GM18867 (cell line): ENCODE results near the gene JAKMIP1.

ENCODE experiments used
- ATAC-seq: cut with Tn5 transposase; IDR thresholded peaks from one replicate; pipeline ENCODE4 v1.9.1; 2021; ENCODE audit warnings: mild to moderate bottlenecking, moderate library complexity; ENCODE audit not compliant: unreplicated experiment

Gene JAKMIP1

DNA sequence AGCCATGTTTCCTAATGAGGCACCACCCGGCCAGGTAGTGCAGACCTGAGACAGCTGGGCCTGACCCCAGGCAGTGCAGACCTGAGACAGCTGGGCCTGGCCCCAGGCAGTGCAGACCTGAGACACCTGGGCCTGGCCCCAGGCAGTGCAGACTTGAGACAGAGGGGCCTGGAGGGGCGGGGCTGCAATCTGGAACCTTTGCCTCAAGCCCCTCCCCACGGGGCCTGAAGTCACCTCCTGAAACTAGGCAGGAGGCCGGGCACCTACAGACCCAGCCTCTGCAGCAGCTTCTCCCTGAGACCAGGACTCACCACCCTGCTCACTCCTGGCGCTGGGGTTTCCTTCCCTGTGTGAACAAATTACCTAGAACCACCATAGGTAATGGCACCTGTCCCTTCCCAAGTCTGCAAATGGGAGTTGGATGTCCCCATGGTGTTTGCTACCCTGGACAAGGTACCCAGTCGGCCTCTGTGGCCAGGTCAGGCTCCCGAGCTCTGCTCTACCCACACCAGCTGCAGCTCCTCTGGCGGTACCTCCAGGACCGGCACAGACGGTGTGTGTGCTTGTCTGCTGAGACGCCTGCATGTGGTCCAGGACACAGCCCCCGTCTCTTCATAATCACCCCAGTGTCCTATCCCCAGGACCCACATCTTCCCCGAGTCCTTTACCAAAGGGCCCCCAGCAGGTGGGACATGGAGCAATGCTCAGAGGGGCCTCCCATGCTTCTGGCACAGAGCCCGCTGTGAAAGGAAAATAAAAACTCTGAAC, 129.0 kb downstream of the JAKMIP1 start:
- ATAC-seq: no peak

DNA sequence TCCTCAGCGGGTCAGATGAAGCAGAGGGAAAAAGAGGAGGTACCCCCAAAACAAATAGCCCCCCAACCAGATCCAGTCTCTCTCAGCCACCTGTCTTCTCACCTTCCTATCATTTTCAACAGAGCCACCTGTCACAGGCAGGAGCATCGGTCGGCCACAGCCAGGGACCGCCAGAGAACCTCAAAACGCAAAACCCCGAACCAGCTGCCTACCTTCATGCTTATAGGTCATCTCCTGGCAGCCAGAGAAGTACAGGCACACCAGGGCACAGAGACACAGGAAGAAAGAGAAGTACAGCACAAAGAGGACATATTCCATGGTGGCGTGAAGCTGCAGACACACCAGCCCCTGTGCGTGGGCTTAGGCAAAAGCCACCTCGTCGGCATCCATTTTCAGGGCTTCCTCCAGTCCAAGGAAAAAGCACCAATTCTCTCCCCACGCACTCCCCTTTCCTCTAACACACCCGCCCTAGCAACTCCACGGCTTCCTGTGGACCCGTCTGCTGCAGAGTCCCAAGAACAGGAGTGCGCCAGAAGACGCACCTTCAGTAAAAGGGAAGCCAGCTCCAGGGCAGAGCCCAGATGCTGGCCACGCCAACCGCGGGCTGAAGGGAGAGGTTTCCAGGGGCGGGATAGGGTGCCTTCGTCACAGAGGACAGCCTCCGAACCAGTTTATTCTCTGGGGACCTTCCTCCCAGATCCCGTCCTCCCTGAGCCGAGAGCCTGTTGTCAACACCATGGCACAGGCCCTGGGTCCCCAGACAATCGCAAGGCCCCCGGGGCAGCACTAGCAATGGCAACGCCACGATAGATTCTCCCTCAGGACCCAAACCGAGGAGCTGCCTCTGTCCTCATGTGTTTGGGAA, 130.3 kb downstream of the JAKMIP1 start:
- ATAC-seq: no peak

- ATAC-seq: no peak
Measured at GRCh38 chr4:6068986-6069385, 131.4 kb downstream of the JAKMIP1 start.

DNA sequence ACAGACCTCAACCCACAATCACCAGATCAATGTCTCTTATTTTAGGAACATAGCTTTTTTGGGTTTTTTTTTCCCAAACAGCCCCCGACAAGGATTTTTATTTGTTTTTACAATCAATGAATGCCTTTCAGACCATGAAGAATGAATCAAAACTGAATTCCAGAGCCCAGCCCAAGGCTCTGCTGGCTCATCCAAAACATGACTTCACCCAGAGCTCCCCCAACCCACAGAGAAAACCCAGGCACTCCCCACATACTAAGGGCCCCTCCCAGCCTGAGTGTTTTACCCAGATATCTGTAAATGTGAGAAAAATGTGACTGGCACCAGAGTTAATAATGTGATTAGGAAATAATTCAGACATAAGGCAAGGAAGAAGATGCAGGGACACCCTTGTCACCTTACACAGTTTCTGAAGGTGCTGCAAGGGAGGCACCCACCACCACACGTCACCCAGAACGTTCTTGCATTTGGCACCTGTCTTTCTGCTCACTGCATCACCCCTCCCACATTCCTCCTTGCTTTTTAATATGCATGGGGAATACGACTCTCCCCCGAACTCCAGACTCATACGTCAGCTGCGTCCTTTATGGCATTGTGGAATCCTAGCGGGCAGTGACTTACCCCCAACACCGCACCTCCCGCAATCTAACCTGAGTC, 134.3 kb downstream of the JAKMIP1 start:
- no peak for ATAC-seq

- ATAC-seq: no peak
Measured at GRCh38 chr4:6065166-6065565, 135.2 kb downstream of the JAKMIP1 start.

DNA sequence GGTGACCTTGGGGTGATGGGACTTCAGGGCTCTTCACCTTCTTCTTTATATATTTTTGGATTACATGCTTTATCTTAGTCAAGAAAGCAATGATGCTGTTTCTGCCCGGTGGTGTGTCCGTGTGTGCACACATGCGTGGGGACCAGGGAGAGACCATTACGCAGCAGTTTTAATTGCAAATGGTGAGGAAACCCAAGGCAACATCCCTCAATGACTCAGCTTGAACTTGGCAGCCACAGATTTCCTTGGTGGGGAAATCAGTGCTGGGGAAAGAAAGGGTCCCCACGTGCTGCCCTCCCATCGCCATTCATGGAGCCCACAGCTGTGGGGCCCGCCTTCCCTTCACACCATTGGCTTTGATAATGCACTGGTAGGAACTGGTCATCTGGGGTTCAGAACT, 136.0 kb downstream of the JAKMIP1 start:
- ATAC-seq: no peak

- ATAC-seq: no peak
Measured at GRCh38 chr4:6063684-6064083, 136.7 kb downstream of the JAKMIP1 start.

- no peak for ATAC-seq
Measured at GRCh38 chr4:6062133-6062532, 138.2 kb downstream of the JAKMIP1 start.

DNA sequence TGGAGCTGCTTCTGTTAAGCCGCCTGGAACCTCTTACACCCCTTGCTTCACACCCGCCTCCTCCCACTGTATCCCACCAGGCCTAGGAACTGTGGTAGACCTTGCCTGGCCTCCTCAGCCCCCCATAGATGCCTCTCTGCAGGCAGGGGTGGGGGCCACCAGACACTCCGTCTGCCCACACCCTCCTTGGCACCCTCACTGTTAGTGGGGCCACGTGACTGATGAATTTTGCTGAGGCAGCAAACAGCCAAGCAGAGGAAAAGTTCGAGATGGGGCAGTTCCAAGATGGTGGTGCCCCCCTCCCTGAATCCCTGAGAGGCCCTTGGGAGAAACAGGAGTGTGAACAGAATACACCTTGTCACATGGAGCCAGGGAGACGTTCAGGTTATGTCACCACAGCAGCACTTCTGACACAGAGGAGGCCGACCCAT, 141.0 kb downstream of the JAKMIP1 start:
- ATAC-seq: no peak

GRCh38 chr4:6058531-6059374, 141.6 kb downstream of the JAKMIP1 start:
- ATAC-seq: no peak

- no peak for ATAC-seq
Measured at GRCh38 chr4:6056976-6057766, 143.2 kb downstream of the JAKMIP1 start.

GRCh38 chr4:6055436-6055835, 144.9 kb downstream of the JAKMIP1 start:
- no peak for ATAC-seq

GRCh38 chr4:6055030-6055429, 145.3 kb downstream of the JAKMIP1 start:
- ATAC-seq: no peak

DNA sequence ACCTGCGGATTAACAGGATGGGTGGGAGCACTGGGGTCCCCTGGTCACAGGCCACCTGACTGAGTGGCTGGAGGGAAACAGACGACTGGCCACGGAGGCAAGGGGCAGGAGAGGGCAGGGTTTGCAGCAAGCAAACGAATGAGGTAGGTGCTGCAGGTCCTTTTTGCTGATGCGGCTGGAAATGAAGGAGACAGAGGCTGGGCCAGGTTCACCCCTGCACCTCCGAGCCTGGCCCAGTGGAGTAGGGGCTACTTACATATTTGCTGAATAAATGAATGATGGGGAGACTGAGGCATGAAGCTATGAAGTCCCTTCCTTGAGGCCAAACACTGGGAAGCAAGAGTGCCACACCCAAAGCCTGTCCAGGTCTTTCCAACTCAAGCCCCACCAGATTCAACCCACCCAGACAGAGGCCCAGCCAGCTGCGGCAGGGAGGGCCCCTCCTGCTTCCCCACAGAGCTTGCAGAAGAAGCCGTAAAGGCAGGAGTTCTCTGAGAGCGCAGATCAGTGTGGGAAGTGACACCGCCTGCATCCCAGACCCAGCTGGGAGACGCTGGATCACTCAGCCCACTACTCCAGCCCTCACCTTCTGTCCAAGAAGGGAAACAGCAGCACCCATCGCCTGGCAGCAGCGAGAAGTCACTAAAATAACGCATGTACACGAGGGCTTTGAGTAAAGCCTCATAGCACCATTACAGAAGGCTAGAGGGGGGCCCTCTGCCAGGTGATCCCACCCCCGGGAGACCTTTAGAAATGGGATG, 146.0 kb downstream of the JAKMIP1 start:
- no peak for ATAC-seq

DNA sequence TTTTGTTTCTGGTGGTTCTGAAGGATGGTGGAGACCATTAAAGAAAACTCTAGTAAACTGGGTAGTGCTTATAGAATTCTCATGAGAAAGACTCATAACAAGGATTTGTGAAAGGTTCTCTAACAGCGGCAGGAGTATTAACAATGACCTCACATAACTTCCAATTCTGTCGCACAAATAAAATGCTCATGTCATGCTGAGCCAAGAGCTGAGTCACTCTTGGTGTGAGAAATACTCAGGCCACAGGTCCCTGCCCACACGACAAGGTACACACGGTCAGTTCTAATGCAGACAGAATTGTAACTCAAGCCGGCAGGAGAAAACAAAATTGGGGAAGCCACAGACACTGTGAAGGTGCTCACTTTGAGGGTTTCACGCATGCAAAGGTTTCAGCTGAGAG, 147.7 kb downstream of the JAKMIP1 start:
- no peak for ATAC-seq

DNA sequence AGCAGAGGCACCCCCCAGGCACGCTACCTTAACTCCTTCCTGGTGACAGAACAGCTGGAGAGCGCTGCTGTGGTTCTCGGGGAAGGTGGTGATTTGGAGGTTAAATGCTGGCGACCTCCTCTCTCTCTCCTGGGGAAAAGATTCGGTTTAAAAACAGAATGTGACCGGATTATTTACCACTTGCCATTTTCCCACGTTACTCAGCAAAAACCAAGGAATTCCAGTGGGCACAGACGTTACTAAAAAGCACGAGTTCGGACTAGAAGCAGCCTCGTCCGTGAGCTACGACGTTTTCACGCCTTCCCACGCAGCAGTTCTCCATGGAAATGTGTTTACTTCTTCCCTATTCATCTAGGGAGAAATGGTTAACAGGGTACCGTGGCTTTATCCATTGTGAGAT, 149.8 kb downstream of the JAKMIP1 start:
- ATAC-seq: no peak

DNA sequence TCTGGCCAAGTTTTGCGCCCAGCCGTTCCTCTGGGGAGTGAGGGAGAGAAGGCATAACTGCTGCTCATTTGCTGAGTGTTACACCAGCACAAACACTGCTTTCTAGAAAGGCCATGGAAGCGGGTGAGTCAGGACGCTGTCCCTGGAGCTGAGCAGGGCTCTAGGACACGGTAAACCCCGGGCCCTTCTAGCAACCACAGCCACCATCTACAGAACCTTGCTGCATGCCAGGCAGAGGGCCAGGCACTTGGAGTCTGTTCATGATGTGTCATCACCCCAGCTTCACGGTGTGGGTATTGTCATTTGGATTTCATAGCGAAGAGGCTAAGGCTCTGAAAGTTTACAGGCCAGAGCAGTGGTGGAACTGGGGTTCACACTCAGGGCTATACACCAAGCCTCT, 150.4 kb downstream of the JAKMIP1 start:
- no peak for ATAC-seq

DNA sequence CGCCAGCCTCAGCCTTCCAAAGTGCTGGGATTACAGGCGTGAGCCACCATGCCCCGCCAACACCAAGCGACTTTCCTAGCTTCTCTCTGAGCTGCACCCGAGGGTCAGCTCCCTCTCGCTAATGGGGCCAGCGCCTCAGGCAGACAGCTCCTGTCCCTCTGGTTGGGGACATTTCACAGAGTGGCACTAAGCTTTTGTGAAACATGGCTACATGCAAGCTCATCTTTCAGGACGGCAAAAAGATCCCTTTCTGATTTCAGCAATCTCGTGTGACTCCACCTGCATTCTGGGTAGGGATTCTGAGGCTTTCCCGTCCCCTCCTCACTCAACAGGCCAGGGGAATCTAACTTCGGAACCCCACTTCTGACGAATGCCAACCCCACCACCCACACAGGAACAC, 151.1 kb downstream of the JAKMIP1 start:
- no peak for ATAC-seq

DNA sequence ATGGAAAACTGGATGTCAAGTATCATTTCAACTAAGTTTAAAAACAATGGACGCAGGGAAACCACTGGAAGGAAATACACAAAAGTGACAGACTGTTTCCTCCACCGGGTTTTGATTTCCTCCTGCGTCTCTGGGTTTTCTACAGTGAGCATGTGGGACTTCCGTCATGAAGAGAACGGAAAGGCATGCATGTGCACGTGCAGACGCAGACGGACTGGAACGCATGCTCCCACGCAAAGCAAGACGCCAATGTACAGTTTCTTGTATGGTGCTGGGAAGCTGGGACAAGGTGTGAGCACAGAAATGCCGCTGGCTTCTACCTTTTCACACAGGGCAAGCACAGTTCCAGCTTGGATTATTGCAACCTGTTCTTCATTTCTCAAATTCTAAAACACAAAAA, 151.8 kb downstream of the JAKMIP1 start:
- ATAC-seq: no peak
